Retinal pigment epithelial cell (primary cell): ENCODE measurements around the gene USP32.
"Not testable (repeated sequence)": the region's sequence is repeated elsewhere in the genome, so short reads cannot be mapped to it uniquely, and the experiment has no call there.

Experiments used
- DNase-seq: peaks from one replicate; pipeline ENCODE4 v3.0.0-alpha.2; 2010; ENCODE audit warnings: low read depth
- H3K4me3 ChIP-seq: 2 replicates; pipeline ENCODE4 v1.5.1; 2011; ENCODE audit warnings: mild to moderate bottlenecking, low read length, control low read depth, moderate library complexity
- TF ChIP-seq, protein P1 (sequence below): conservative IDR thresholded peaks from 2 replicates; pipeline ENCODE4 v1.5.1; 2011; ENCODE audit warnings: low read depth, low read length, control low read depth, inconsistent platforms

The USP32 gene

DNA sequence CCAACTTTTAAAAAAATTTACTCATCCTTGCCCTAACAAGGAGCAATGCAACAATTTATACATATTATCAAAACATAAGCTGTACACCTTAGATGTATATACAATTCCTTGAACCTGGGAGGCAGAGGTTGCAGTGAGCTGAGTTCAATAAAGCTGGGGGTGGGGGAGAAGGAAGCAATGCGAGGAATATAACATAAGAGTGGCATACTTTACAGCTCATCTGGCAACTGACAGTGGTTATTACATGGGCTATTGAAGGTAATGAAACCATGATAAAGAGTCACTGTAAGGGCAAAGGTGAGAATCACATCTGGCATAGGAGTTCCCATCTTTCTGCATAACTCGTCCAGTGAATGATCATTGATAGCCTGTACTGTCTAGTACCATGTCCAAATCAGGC, 198.5 kb downstream of the USP32 start:
- DNase-seq: no peak

DNA sequence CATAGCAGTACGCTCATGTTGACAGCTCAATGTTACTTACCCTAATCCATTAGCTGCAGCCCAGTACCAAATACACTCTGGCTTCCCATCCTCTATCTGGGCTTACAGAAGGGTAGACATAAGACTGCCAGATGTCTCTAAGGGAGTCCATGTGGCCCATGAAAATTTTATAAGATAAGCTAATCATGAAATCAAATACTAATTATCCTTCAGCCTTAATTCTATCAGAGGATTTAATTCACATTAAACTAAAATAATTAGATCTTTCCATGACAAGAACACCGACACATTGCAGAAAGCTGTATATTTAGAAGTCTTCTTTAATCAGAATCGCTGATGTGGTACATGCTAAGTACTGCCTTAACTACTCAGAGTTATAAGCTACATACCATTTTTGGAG, 198.9 kb downstream of the USP32 start:
- H3K4me3 ChIP-seq, DNase-seq: not testable (repeated sequence)

More for the DNA sequence above, 198.5 kb downstream of the USP32 start:
- H3K4me3 ChIP-seq: no peak overlapping the region
- TF ChIP-seq, protein P1, sequence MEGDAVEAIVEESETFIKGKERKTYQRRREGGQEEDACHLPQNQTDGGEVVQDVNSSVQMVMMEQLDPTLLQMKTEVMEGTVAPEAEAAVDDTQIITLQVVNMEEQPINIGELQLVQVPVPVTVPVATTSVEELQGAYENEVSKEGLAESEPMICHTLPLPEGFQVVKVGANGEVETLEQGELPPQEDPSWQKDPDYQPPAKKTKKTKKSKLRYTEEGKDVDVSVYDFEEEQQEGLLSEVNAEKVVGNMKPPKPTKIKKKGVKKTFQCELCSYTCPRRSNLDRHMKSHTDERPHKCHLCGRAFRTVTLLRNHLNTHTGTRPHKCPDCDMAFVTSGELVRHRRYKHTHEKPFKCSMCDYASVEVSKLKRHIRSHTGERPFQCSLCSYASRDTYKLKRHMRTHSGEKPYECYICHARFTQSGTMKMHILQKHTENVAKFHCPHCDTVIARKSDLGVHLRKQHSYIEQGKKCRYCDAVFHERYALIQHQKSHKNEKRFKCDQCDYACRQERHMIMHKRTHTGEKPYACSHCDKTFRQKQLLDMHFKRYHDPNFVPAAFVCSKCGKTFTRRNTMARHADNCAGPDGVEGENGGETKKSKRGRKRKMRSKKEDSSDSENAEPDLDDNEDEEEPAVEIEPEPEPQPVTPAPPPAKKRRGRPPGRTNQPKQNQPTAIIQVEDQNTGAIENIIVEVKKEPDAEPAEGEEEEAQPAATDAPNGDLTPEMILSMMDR: no peak

DNA sequence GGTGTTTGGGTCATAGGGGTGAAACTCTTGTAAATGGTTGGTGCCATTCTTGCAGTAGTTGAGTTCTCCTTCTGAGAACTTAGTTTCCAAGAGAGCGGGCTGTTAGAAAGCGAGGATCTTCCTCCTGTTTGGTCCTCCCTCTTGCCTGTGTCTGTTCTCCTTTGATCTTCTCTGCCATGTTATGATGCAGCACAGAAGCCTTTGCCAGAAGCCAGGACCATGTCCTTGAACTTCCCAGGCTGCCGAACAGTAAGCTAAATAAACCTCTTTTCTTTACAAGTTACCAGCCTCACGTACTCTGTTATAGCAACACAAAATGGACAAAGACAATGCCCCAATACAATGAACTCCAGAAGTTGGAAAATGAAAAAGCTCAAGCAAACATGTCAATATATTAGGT, 201.9 kb downstream of the USP32 start:
- not testable (repeated sequence) for H3K4me3 ChIP-seq

DNA sequence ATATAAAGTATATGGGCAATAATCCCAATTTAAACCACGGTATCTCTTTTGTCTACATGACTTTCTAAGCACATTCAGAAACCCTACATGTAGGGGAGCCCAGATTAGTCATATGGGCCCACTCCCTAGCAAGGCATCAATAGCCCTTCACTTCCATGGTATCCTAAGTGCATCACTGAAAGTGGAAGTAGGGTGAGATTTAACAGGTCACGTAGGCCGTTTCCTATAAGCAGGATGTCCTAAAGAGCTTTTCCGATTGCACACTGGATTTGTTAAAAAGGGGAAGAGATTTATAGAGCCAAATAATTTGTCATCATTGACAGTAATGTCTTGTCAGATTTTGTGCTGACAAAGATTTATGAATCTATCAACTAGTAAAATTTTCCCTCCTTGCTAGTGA, 203.2 kb downstream of the USP32 start:
- TF ChIP-seq, protein P1: no peak
- no peak for DNase-seq
- H3K4me3 ChIP-seq: no peak overlapping the region

More for the DNA sequence above, 201.9 kb downstream of the USP32 start:
- not testable (repeated sequence) for DNase-seq

DNA sequence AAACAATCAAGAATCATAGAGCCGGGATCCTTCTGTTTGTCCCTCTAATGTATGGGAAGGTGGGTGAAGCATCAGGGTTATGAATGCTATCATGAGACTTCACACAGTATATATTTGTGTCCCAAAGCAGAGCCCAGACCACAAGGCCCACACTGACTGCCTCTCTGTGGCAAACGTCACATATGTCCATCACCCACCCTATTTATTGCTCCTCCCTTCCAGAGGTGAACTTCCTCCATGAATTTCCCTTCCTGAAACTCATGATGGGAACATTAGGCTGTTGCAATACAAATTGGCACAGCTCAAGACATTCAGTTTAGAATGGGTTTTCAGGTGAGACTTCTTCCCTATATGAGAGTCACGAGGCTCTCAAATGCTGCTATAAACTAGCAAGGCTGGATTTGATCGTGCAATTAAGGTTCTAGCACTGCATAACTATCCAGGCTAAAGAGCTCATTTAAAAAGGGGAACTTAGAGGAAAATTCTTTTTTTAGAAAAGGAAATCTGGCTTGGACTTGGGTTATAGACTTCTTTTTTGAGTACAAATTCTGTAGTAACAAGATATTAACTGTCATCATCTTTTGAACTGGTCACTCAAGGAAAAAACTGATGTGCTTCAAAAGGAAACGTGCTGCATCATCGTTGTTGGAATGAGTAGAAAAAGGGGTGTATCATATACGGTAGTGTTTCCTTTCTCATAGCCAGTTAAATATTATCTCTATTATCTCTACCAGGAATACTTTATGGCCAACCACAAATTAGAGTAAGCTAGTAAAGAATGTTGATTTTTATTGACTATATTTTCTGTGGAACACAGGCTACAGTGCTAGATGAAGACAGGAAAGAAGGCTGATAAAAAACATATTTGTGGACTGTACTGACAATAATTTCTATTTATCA, 204.8 kb downstream of the USP32 start:
- H3K4me3 ChIP-seq, DNase-seq: not testable (repeated sequence)

DNA sequence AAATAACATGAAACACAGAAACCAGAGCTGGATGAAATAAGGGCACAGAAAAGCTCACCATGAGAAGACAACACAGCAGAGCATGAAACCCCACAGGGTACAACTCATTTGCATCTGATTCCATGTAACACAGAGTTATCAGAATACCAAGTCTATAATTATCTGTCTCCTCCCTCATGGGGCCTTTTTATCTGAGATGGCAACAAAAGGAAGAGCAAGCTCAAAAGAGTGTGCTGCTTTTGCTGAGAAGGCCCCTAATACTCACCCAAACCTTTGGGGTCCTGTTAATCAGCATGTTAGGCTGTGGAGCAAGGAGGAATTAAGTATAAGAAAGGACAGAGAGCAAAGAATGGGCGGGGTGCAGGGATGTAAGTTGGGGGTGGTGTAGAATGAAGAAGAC, 205.6 kb downstream of the USP32 start:
- not testable (repeated sequence) for H3K4me3 ChIP-seq, DNase-seq

DNA sequence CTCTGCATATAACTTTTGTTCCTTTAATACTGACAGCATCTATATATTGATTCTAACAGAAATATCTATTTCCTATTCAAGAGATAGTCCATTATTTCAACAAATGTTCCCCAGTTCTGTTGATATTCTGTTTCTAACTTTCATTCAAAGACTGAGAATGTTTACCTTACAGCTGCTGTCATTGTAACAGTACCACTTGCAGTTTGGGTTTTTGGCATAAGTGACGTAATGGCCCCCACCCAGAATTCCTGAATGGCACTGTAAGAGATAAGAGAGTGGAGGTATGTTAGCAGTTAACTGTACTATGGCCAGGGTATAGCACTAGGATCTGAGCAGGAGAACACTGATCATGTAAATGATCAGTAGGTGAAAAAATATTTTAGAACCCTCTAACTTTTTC, 211.6 kb downstream of the USP32 start:
- H3K4me3 ChIP-seq, DNase-seq: not testable (repeated sequence)

DNA sequence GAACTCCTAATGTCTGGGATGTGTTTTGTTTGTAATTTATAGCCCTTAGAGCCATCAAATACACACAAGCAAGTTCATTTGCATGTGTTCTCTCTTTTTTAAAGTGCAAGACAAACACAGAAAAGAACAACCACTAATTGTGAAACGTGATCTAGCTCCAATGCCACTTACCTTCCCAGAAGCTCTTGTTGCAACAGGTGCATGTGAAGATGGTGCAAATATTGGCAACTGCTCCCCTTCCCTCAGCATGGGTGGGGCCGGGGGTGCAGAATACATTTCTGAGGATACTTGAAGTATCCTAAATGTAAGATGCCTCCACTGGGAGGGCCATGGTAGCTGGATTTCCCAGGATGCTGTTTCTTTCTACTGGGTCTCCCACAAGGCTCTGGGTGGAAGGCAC, 213.8 kb downstream of the USP32 start:
- H3K4me3 ChIP-seq, DNase-seq: not testable (repeated sequence)

DNA sequence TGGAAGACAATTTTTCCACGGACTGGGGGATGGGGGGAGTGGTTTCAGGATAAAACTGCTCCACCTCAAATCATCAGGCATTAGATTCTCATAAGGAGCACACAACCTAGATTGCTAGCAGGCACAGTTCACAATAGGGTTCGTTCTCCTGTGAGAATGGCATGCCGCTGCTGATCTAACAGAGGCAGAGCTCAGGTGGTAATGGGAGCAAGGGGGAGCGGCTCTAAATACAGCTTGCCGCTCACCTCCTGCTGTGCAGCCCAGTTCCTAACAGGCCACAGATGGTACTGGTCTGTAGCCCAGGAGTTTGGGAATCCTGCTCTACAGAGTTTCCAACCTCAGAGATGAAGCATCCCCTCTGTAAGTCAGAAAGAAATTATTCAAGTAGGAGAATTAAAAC, 215.2 kb downstream of the USP32 start:
- DNase-seq, H3K4me3 ChIP-seq: not testable (repeated sequence)

DNA sequence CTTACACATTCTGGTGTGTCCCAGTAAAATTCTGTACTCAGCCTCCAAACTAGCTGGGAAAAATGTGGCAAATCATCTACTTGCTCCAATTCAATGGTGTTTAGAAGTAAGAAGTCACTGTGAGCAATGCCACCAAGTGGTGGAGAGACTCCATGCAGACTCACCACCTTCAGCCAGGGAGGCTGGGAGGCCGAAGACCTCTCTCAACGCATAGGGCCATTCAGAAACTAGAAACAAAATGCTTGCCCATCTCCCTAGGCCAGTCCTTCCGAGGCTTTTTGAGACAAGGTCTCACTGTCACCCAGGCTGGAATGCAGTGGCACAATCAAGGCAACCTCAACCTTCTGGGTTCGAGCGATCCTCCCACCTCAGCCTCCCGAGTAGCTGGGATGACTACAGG, 217.2 kb downstream of the USP32 start:
- not testable (repeated sequence) for DNase-seq, H3K4me3 ChIP-seq
- TF ChIP-seq, protein P1: peak; percentile 31

DNA sequence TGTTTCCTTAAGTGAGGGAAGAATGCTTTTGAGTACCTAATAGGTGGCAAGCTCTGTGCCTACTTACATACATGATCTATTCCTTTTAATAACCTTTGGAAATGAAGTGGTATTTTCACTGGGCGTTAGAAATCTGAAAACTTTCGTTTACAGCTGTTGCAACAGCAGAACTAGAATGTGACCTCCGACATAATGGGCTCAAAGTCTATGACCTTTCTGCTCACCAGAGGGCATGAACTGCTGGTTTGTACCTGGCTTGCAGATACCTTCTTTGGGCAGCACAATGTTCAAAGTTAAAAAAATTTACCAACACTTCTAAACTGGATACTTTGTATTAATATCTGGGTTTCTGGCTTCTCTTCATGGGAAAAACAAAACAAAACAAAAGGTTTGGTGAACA, 217.9 kb downstream of the USP32 start:
- H3K4me3 ChIP-seq: no peak overlapping the region
- TF ChIP-seq, protein P1: no peak
- DNase-seq: no peak
